GM21723 (cell line): ENCODE measurements around the gene KBTBD12.

ENCODE experiments used
- ATAC-seq: cut with Tn5 transposase; IDR thresholded peaks from one replicate; pipeline ENCODE4 v1.9.1; 2021; ENCODE audit warnings: mild to moderate bottlenecking, moderate library complexity; ENCODE audit not compliant: unreplicated experiment

Gene KBTBD12

GRCh38 chr3:127984241-127984975, 69.4 kb downstream of the KBTBD12 start:
- no peak for ATAC-seq

- ATAC-seq, result no peak
Observed at GRCh38 chr3:127985216-127985615, 70.2 kb downstream of the KBTBD12 start.

GRCh38 chr3:127985655-127986225, 70.7 kb downstream of the KBTBD12 start:
- ATAC-seq, result no peak

- no peak for ATAC-seq
Observed at GRCh38 chr3:127986803-127987202, 71.8 kb downstream of the KBTBD12 start.

GRCh38 chr3:127987309-127987995, 72.4 kb downstream of the KBTBD12 start:
- no peak for ATAC-seq

GRCh38 chr3:127988770-127989557, 73.9 kb downstream of the KBTBD12 start:
- ATAC-seq, result no peak

- no peak for ATAC-seq
Observed at GRCh38 chr3:127990051-127990450, 75.0 kb downstream of the KBTBD12 start.

- no peak for ATAC-seq
Observed at GRCh38 chr3:127990461-127990860, 75.4 kb downstream of the KBTBD12 start.

GRCh38 chr3:127991251-127991650, 76.2 kb downstream of the KBTBD12 start:
- ATAC-seq, result no peak

- no peak for ATAC-seq
Observed at GRCh38 chr3:127991681-127992080, 76.6 kb downstream of the KBTBD12 start.

GRCh38 chr3:127992127-127992526, 77.1 kb downstream of the KBTBD12 start:
- no peak for ATAC-seq

GRCh38 chr3:127994011-127994410, 79.0 kb downstream of the KBTBD12 start:
- ATAC-seq, result no peak

GRCh38 chr3:127997016-127997415, 82.0 kb downstream of the KBTBD12 start:
- no peak for ATAC-seq

- no peak for ATAC-seq
Observed at GRCh38 chr3:127997961-127998360, 82.9 kb downstream of the KBTBD12 start.

- no peak for ATAC-seq
Observed at GRCh38 chr3:127998596-127998995, 83.6 kb downstream of the KBTBD12 start.

GRCh38 chr3:127999509-128000106, 84.6 kb downstream of the KBTBD12 start:
- no peak for ATAC-seq

GRCh38 chr3:128001576-128001975, 86.5 kb downstream of the KBTBD12 start:
- no peak for ATAC-seq

GRCh38 chr3:128004661-128005060, 89.6 kb downstream of the KBTBD12 start:
- ATAC-seq, result no peak

GRCh38 chr3:128006061-128007032, 91.3 kb downstream of the KBTBD12 start:
- no peak for ATAC-seq

- ATAC-seq, result no peak
Observed at GRCh38 chr3:128007033-128007424, 92.0 kb downstream of the KBTBD12 start.
